Large intestine (tissue), 1 donor: ENCODE data around the gene MFAP3. TPM values are rescaled to one million over a fixed set of nuclear protein-coding genes. Genes with fewer than 3 reads are reported as not detected.

Experiments used
- polyA plus RNA-seq: library from polyadenylated mRNA; unstranded; fragments of 120-200 nt; gene quantifications from one replicate; pipeline ENCODE4 v1.2.1, GENCODE V29; 2013

Gene MFAP3
- polyA plus RNA-seq, 1 donor = 25.4 TPM

Other genes with a start within 250 kb of the MFAP3 start
- 18.4 TPM for gene FAM114A2, start 57 bp upstream of the MFAP3 start, polyA plus RNA-seq
- gene GALNT10, start 151.8 kb downstream of the MFAP3 start, polyA plus RNA-seq = 12.9 TPM